Measurements from ENCODE around the gene GNLY.

The GNLY gene

DNA sequence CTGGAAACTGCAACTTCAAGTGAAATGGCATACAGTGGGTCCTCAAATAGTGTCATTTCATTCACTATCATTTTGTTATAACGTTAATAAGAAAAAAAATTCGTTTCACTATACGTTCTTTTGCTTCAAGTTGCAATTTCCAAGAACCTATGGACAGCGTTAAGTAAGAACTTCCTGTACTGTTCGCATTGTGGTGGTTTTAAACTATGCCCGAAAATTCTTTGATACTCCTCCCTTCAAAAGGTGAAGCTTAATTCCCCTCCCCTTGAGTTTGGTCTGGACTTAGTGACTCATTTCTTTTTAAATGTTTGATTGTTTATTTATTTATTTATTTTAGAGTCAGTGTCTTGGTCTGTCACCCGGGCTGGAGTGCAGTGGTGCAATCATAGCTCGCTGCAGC is 20.7 kb downstream of the GNLY start:
- TF ChIP-seq POLR2A (IDR thresholded peaks at IDR 0.05; ENCODE audit: low read length) (no peak), GATA1 (IDR thresholded peaks at IDR 0.05; ENCODE audit: low read depth, low read length) (no peak)
- DNase-seq, result no peak

DNA sequence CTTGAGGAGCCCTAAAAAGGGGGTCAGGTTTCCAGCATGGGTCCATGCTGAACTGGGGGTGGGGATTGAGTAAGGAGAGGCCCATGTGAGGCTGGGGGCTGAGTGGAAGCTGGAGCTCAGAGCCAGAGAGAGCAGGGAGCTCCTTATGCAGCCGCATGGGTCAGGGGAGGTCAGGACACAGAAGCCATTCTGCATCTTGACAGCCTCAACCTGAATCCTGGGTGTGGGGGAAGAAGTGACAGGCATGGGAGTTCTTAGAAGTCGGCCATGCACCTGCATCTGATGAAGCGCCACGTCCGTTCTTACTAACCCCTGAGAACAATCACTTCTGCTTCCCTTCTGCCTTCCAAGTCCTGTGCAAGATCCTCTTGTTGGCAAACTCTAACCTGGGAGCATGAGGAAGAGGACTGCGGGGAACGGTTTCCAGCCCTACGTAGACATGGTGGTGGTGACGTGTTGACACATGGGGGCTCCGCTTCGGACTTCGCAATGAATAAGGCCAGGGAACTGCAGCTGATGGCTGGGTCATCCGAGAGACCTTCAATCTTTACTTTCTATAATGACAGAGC is 22.3 kb downstream of the GNLY start:
- TF ChIP-seq GATA1 (IDR thresholded peaks at IDR 0.05; ENCODE audit: low read depth, low read length) (no peak), POLR2A (IDR thresholded peaks at IDR 0.05; ENCODE audit: low read length) (no peak)
- DNase-seq, result no peak

DNA sequence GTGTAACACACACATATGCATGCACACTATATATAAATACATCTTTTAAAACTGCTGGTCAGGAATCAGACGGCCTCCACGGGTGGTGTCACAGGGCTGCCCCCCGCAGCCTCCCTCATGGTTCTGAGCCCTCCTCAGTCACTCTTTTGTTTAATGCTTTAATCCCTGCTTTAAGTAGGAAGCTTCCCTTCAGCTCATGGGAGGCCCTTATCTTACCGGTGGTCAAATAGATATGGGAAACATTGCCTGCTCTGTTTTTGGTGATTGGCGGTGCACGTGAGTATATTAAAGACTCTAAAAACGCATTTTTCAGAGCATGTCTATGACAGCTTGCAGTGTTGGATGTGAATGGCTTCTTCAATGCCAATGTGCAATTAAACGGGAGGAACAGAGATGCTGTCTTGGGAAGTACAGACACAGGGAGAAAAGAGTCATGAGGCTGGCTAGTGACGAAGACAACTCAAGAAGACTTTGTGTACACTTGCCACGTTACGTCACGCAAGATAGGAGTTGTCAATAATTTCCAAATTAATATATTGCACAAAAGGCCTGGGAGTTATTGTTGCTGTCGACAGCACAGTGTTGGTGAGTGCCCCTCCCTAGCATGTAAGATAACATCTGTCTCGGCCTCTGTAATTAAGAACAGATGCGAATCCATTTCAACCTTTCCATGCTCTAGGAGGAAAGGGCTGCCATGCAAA is 23.3 kb downstream of the GNLY start:
- no peak for TF ChIP-seq GATA1 (IDR thresholded peaks at IDR 0.05; ENCODE audit: low read depth, low read length)
- no peak for TF ChIP-seq POLR2A (IDR thresholded peaks at IDR 0.05; ENCODE audit: low read length)
- DNase-seq, result peak; percentile 51 to 86

DNA sequence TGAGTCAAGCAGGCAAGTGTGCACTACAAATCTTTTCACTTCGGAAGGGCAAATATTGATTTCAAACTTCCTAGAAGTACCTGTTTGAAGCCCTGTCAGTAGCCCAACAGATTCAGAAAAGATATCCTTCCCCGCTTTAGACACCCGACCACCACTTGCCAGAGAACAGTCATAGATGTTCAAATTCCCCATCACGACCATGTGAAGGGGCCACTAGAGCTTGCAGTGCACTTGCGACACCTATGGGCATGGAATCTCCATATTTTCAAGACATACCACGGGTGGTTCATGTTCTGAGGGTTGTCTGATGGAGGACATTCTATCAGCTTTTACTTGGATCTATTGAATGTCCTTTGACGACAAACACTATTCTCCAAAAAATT is 23.8 kb downstream of the GNLY start:
- DNase-seq, result peak; percentile 32 to 44
- TF ChIP-seq GATA1 (IDR thresholded peaks at IDR 0.05; ENCODE audit: low read depth, low read length), result no peak
- TF ChIP-seq POLR2A (IDR thresholded peaks at IDR 0.05; ENCODE audit: low read length), result no peak

GRCh38 chr2:85718885-85719492 is 24.8 kb downstream of the GNLY start:
- no peak for TF ChIP-seq POLR2A (IDR thresholded peaks at IDR 0.05; ENCODE audit: low read length)
- peak in 1 of 2 experiments; percentile 34 for DNase-seq

DNA sequence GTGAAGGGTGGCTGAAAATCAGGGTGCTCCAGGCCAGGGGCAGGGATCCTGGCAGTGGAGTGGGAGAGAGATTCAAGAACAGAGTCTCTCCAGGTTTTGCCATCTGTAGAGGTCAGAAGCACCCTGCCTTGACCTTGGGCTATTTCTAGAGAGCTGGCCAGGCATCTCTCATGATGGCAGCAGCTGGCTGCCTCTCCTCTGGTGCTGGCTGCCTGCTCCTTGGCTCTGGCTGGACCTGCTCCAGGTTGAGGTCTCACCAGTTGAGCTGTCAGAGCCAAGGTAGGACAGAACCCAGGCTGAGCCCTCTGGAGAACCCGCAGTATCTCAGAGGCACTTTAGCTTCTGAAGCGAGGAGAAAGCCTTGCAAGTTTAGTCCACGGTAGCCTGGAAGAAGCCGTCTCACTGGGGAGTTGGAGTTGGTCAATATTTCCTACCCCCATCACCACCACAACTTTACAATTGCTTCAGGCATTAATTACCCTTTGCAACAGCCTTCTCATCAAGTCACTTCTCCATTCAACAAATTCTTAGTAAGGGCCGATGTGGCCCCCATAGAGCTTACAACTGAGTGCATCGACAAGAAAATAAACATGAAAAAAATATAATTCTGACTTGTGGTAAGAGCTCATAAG is 25.6 kb downstream of the GNLY start:
- TF ChIP-seq GATA1 (IDR thresholded peaks at IDR 0.05; ENCODE audit: low read depth, low read length) (no peak), POLR2A (IDR thresholded peaks at IDR 0.05; ENCODE audit: low read length) (no peak)

GRCh38 chr2:85720533-85720932 is 26.4 kb downstream of the GNLY start:
- TF ChIP-seq GATA1 (IDR thresholded peaks at IDR 0.05; ENCODE audit: low read depth, low read length), result no peak
- TF ChIP-seq POLR2A (IDR thresholded peaks at IDR 0.05; ENCODE audit: low read length), result no peak
- DNase-seq, result no peak

More for the DNA sequence above, 25.6 kb downstream of the GNLY start:
- no peak for DNase-seq

DNA sequence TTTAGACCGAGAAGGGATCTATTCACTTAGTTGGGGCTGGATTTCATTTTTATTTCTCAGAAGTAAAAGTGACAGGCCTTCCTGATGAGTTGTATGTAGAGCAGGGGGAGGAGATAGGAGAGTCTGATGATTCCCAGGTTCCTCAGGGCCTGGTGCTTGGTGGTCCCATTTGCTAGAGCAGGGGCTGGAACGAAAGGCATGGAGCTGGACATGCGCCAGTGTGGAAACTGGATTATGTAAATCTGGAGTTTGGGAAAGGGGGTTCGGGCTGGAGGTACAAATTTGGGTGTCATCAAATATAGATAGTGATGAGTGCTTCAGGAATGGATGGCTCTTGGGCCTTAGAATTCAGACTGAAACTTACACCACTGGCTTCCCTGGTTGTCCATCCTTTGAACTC is 27.5 kb downstream of the GNLY start:
- TF ChIP-seq POLR2A (IDR thresholded peaks at IDR 0.05; ENCODE audit: low read length) (no peak), GATA1 (IDR thresholded peaks at IDR 0.05; ENCODE audit: low read depth, low read length) (no peak)
- no peak for DNase-seq

DNA sequence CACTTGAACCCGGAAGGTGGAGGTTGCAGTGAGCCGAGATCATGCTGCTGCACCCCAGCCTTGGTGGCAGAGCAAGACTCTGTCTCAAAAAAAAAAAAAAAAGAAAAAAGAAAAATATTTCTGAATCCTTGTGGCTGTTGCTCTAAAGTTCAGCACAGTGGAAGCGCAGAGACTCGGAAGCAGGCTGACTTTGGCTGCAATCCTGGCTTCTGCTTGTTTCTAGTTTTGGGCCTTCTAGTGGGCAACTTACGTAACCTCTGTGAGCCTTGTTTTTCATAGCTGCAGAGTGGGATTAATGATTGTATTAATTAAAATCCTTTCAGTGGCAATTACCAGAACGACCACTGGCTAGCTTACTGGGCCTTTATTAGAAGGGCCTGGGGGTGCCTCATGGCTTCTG is 28.4 kb downstream of the GNLY start:
- TF ChIP-seq POLR2A (IDR thresholded peaks at IDR 0.05; ENCODE audit: low read length), result no peak
- TF ChIP-seq GATA1 (IDR thresholded peaks at IDR 0.05; ENCODE audit: low read depth, low read length), result no peak
- no peak for DNase-seq

GRCh38 chr2:85723707-85724360 is 29.7 kb downstream of the GNLY start:
- TF ChIP-seq GATA1 (IDR thresholded peaks at IDR 0.05; ENCODE audit: low read depth, low read length) (no peak), POLR2A (IDR thresholded peaks at IDR 0.05; ENCODE audit: low read length) (no peak)
- DNase-seq, result no peak

- no peak for TF ChIP-seq POLR2A (IDR thresholded peaks at IDR 0.05; ENCODE audit: low read length)
- no peak for TF ChIP-seq GATA1 (IDR thresholded peaks at IDR 0.05; ENCODE audit: low read depth, low read length)
- DNase-seq, result no peak
Measured at GRCh38 chr2:85724731-85725181, 30.6 kb downstream of the GNLY start.

GRCh38 chr2:85725451-85725850 is 31.3 kb downstream of the GNLY start:
- DNase-seq, result no peak
- TF ChIP-seq GATA1 (IDR thresholded peaks at IDR 0.05; ENCODE audit: low read depth, low read length) (no peak), POLR2A (IDR thresholded peaks at IDR 0.05; ENCODE audit: low read length) (no peak)

DNA sequence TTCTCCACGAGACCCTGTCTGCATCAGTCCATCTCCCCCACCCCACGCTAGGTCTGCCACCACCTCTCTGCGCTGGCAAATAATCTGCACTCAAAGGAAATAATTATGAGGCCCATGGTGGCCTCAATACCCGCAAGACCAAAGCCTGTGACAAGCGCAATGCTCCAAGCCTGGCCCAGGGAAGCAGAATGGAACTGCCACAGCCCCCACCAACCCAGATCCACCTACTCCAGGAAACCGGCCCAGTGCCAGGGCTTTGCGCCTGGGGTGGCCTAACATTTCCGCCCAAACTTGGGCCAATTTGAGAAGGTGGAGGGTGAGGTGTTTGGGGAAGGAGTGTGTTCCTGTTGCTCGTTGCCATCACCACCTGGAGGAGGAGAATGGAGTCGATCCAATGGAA is 33.6 kb downstream of the GNLY start:
- no peak for TF ChIP-seq POLR2A (IDR thresholded peaks at IDR 0.05; ENCODE audit: low read length)
- no peak for TF ChIP-seq GATA1 (IDR thresholded peaks at IDR 0.05; ENCODE audit: low read depth, low read length)
- DNase-seq, result no peak

DNA sequence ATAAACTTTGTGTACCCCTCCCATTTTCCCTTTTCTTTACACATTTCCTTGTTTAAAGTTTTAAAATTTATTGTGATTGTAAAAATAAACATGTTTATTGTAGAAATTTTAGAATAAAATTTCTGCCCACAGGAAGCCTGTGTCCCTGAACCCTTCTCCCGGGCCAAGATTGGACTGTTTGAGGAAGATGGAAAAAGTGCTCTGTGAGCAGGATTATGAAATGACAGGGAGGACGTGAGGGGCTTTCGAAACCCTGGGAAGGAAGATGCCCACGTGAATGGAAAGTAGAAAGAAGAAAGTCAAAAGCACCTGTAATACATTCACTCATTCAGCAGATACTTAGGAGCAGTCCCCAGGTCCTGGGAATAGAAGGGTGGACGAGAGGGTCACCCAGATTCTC is 34.2 kb downstream of the GNLY start:
- no peak for DNase-seq
- no peak for TF ChIP-seq GATA1 (IDR thresholded peaks at IDR 0.05; ENCODE audit: low read depth, low read length)
- no peak for TF ChIP-seq POLR2A (IDR thresholded peaks at IDR 0.05; ENCODE audit: low read length)

Measured in erythroblast (primary cell).